CD14-positive monocyte (primary cell): ENCODE results near the gene CCDC50. TPM values are rescaled to one million over a fixed set of nuclear protein-coding genes. Genes with fewer than 3 reads are reported as not detected.

ENCODE experiments used
- DNase-seq, 3 donors: peaks; one replicate each; pipeline ENCODE4 v3.0.0-alpha.2; 2011 to 2022
- H2AFZ ChIP-seq: 2 replicates; pipeline ENCODE4 v1.6.0; 2012; ENCODE audit warnings: mild to moderate bottlenecking, low read depth, low read length, inconsistent platforms; ENCODE audit not compliant: insufficient read depth, poor library complexity, severe bottlenecking
- H3K27ac ChIP-seq, 2 donors: 1 replicate in 1 of 2; 2 replicates in 1 of 2; pipeline ENCODE4 v1.5.1; 2012 to 2013; ENCODE audit warnings: low read length in 2 of 2, control low read depth in 1 of 2, inconsistent platforms in 1 of 2, low read depth in 1 of 2, mild to moderate bottlenecking in 1 of 2
- H3K27me3 ChIP-seq, 2 donors: one replicate each; pipeline versions ENCODE4 v1.6.0 to v1.6.1; 2011 to 2013; ENCODE audit warnings: low read length in 2 of 2; ENCODE audit not compliant: control insufficient read depth in 2 of 2, insufficient read depth in 2 of 2
- H3K36me3 ChIP-seq, 2 donors: replicated peaks in 1 of 2; 1 replicate in 1 of 2; 2 replicates in 1 of 2; pipeline versions ENCODE4 v1.5.1 to v1.6.1; 2012 to 2013; ENCODE audit warnings: low read length in 2 of 2, control low read depth in 1 of 2, inconsistent platforms in 1 of 2, mild to moderate bottlenecking in 1 of 2; ENCODE audit not compliant: insufficient read depth in 2 of 2, control insufficient read depth in 1 of 2
- H3K4me1 ChIP-seq, 2 donors: 1 replicate in 1 of 2; 2 replicates in 1 of 2; pipeline versions ENCODE4 v1.5.1 to v1.6.1; 2012 to 2013; ENCODE audit warnings: low read length in 2 of 2, control low read depth in 1 of 2, inconsistent platforms in 1 of 2, mild to moderate bottlenecking in 1 of 2, moderate library complexity in 1 of 2; ENCODE audit not compliant: insufficient read depth in 2 of 2, control insufficient read depth in 1 of 2
- H3K4me2 ChIP-seq: replicated peaks from 2 replicates; pipeline ENCODE3; 2012; ENCODE audit warnings: low read length, moderate library complexity, mild to moderate bottlenecking; ENCODE audit not compliant: poor library complexity, severe bottlenecking; ENCODE audit errors: extremely low read depth
- H3K4me3 ChIP-seq, 3 experiments: fragments of 200-600 bp in 1 of 3; sonication (generic) in 1 of 3; replicated peaks in 1 of 3; 1 replicate in 2 of 3; 2 replicates in 1 of 3; pipeline ENCODE4 v1.5.1; 2011 to 2013; ENCODE audit warnings: low read length in 3 of 3, mild to moderate bottlenecking in 3 of 3, control low read depth in 2 of 3, low read depth in 2 of 3, inconsistent platforms in 1 of 3, moderate library complexity in 1 of 3
- H3K79me2 ChIP-seq: 2 replicates; pipeline ENCODE4 v1.6.0; 2012; ENCODE audit warnings: mild to moderate bottlenecking, control low read depth, inconsistent platforms, low read length, moderate library complexity; ENCODE audit not compliant: insufficient read depth
- H3K9ac ChIP-seq: 2 replicates; pipeline ENCODE4 v1.6.0; 2017; ENCODE audit warnings: low read length, mild to moderate bottlenecking; ENCODE audit not compliant: insufficient read depth, poor library complexity, severe bottlenecking
- H3K9me3 ChIP-seq, 2 donors: replicated peaks in 1 of 2; 1 replicate in 1 of 2; 2 replicates in 1 of 2; pipeline versions ENCODE4 v1.5.1 to v1.6.1; 2012 to 2013; ENCODE audit warnings: low read length in 2 of 2, control low read depth in 1 of 2; ENCODE audit not compliant: control insufficient read depth in 1 of 2, insufficient read depth in 1 of 2
- H4K20me1 ChIP-seq: 2 replicates; pipeline ENCODE4 v1.6.0; 2012; ENCODE audit warnings: mild to moderate bottlenecking, low read length, control low read depth, moderate library complexity; ENCODE audit not compliant: insufficient read depth
- H3K27ac Mint-ChIP-seq, 7 donors: one replicate each; pipeline ENCODE4 v1.8.0; 2020; ENCODE audit warnings: mild to moderate bottlenecking in 7 of 7, mixed read lengths in 7 of 7, moderate library complexity in 6 of 7, inconsistent platforms in 2 of 7
- H3K27me3 Mint-ChIP-seq, 3 donors: one replicate each; pipeline ENCODE4 v1.8.0; 2021 to 2022; ENCODE audit warnings: low read depth in 3 of 3, mild to moderate bottlenecking in 3 of 3, mixed read lengths in 3 of 3, moderate library complexity in 3 of 3, inconsistent platforms in 1 of 3
- H3K36me3 Mint-ChIP-seq, 2 donors: one replicate each; pipeline ENCODE4 v1.8.0; 2020; ENCODE audit warnings: mixed read lengths in 2 of 2, inconsistent platforms in 1 of 2, mild to moderate bottlenecking in 1 of 2
- H3K4me1 Mint-ChIP-seq: one replicate; pipeline ENCODE4 v1.8.0; 2020; ENCODE audit warnings: mild to moderate bottlenecking, mixed read lengths
- H3K4me3 Mint-ChIP-seq, 2 donors: one replicate each; pipeline ENCODE4 v1.8.0; 2020; ENCODE audit warnings: mild to moderate bottlenecking in 2 of 2, mixed read lengths in 2 of 2, moderate library complexity in 1 of 2
- H3K9me3 Mint-ChIP-seq, 7 donors: one replicate each; pipeline ENCODE4 v1.8.0; 2020 to 2022; ENCODE audit warnings: mixed read lengths in 7 of 7, mild to moderate bottlenecking in 6 of 7, moderate library complexity in 6 of 7, inconsistent platforms in 2 of 7
- WGBS: methylation state at CpG from one replicate; pipeline ENCODE4 v1.1.5; 2013; ENCODE audit warnings: missing lambda C conversion rate; ENCODE audit not compliant: insufficient coverage; 5-methylcytosine and 5-hydroxymethylcytosine counted together
- intact Hi-C, 2 donors: fragments of 100-400 bp; cut with micrococcal nuclease; formaldehyde crosslinking; loops; one replicate each; pipeline versions ENCODE4 v1.15.0 to v1.15.1; 2023
- polyA plus RNA-seq, 3 donors: library from polyadenylated mRNA; depleted of rRNA in 1 of 3; unstranded in 2 of 3; stranded (reverse) in 1 of 3; fragments of 300-500 nt in 2 of 3; fragments of >200 nt in 1 of 3; fragmentation: Illumina TruSeq in 2 of 3; gene quantifications; 1 replicate in 2 of 3; 2 replicates in 1 of 3; pipeline ENCODE4 v1.2.3, GENCODE V29; 2012 to 2021
- TF ChIP-seq, protein P1 (sequence below): fragments of 200-600 bp; IDR thresholded peaks from one replicate; pipeline ENCODE4 v1.8.0; 2022; ENCODE audit warnings: antibody characterized with exemption, mild to moderate bottlenecking

Gene CCDC50
- polyA plus RNA-seq, 3 donors, result 13.3 to 29.2 (median 25.8) TPM

DNA sequence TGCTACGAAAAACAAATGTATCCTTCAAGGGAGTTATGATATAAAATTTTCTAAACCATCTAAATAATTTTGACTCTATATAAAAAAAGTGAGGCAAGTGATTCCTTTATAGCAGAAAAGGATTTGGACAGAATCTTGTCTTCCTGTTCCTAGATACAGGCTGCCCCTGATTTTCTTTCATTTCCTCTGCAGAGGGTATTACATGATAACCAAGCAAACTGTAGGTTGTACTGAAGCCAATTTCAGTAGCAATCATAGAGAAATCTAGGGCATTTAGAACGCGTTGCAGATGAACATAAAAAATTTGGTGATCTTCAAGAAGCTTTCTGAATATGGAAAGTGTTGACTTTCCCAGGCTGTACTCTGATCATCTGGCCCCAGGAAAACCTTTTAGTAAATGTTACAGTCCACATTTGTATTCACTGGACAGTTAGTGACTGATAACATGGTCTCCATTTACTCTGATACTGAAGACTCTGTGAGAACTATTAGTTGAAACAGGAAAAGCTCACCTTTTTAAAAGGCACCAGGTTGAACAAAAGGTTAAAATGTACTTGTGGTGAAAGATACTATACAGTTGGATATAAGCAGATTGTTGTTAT, 10.2 kb downstream of the CCDC50 start:
- intact Hi-C loops, result no loop called here
- Mint-ChIP-seq H3K4me1 (peaks cover 11% of the 10 kb centered on the region), H3K4me3 (no peak overlapping the region), H3K27me3 (peaks cover 0 to 4% (median 0%) of the 10 kb centered on the region in 3 donors), H3K9me3 (peaks cover 0 to 2% (median 0%) of the 10 kb centered on the region in 7 donors), H3K36me3 (no peaks in the 10 kb centered on the region), H3K27ac (no peak overlapping the region)
- H3K27me3 ChIP-seq, result no peaks in the 10 kb centered on the region
- H3K4me1 ChIP-seq, result no peaks in the 10 kb centered on the region
- no CpG with 5 or more reads among the region's 3 CpGs for WGBS
- no peak overlapping the region for H3K4me3 ChIP-seq
- H3K36me3 ChIP-seq, result no peaks in the 10 kb centered on the region
- no peaks in the 10 kb centered on the region for H3K9me3 ChIP-seq
- TF ChIP-seq, protein P1, sequence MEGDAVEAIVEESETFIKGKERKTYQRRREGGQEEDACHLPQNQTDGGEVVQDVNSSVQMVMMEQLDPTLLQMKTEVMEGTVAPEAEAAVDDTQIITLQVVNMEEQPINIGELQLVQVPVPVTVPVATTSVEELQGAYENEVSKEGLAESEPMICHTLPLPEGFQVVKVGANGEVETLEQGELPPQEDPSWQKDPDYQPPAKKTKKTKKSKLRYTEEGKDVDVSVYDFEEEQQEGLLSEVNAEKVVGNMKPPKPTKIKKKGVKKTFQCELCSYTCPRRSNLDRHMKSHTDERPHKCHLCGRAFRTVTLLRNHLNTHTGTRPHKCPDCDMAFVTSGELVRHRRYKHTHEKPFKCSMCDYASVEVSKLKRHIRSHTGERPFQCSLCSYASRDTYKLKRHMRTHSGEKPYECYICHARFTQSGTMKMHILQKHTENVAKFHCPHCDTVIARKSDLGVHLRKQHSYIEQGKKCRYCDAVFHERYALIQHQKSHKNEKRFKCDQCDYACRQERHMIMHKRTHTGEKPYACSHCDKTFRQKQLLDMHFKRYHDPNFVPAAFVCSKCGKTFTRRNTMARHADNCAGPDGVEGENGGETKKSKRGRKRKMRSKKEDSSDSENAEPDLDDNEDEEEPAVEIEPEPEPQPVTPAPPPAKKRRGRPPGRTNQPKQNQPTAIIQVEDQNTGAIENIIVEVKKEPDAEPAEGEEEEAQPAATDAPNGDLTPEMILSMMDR, result no peak
- no peak overlapping the region for H3K9ac ChIP-seq
- peaks cover 86% of the 10 kb centered on the region for H4K20me1 ChIP-seq
- H3K79me2 ChIP-seq, result peaks cover 63% of the 10 kb centered on the region
- H2AFZ ChIP-seq, result no peak overlapping the region
- no peak overlapping the region for H3K27ac ChIP-seq
- no peak overlapping the region for H3K4me2 ChIP-seq
- DNase-seq, result no peak

DNA sequence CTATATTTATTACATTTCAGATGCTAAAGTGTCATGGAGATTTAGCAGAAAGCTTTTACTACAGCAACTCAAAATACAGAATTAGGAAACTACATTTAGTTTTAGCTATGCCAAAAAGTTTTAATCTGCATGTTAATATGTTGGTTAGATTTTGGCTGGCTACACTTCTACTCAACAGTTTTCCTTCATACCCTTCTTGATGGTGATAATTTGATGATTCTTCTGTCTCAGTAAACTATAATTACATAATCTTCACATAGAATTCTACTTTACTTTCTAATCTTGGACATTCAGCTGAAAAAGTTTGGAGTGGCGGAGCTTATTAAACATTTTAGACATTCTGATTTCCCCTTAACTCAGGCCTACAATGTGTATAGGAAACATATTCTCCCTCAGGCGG, 11.2 kb downstream of the CCDC50 start:
- no peaks in the 10 kb centered on the region for H3K36me3 ChIP-seq
- H3K9me3 ChIP-seq, result no peaks in the 10 kb centered on the region
- no peaks in the 10 kb centered on the region for H3K27me3 ChIP-seq
- Mint-ChIP-seq H3K36me3 (no peaks in the 10 kb centered on the region), H3K4me1 (peaks cover 9% of the 10 kb centered on the region), H3K9me3 (peaks cover 0 to 2% (median 0%) of the 10 kb centered on the region in 7 donors), H3K27ac (no peak overlapping the region), H3K4me3 (no peak overlapping the region), H3K27me3 (peaks cover 0 to 4% (median 0%) of the 10 kb centered on the region in 3 donors)
- no peak for DNase-seq
- H3K4me2 ChIP-seq, result no peak overlapping the region
- H3K79me2 ChIP-seq, result peaks cover 63% of the 10 kb centered on the region
- no peak overlapping the region for H3K27ac ChIP-seq
- TF ChIP-seq, protein P1, result no peak
- no peak overlapping the region for H3K4me3 ChIP-seq
- no peak overlapping the region for H3K9ac ChIP-seq
- H3K4me1 ChIP-seq, result no peaks in the 10 kb centered on the region
- peaks cover 91% of the 10 kb centered on the region for H4K20me1 ChIP-seq
- intact Hi-C loops, result no loop called here
- WGBS, result no CpG with 5 or more reads among the region's 2 CpGs
- no peak overlapping the region for H2AFZ ChIP-seq
